ENCODE results near the gene ARMC9. TPM values are rescaled to one million over a fixed set of nuclear protein-coding genes. Genes with fewer than 3 reads are reported as not detected.
A peak's percentile ranks its signal among the peaks of the same experiment; 100 is the strongest.
"Not testable (repeated sequence)": the region's sequence is repeated elsewhere in the genome, so short reads cannot be mapped to it uniquely, and the experiment has no call there.

The ARMC9 gene
- total RNA-seq, 4 donors from 2014 or later, result 2.2 to 6.9 (median 5.3) TPM

- no peak for TF ChIP-seq POLR2A (IDR thresholded peaks at IDR 0.05)
- no peak for TF ChIP-seq CTCF (IDR thresholded peaks at IDR 0.05)
- intact Hi-C loops (cut with DNase I; ENCODE audit: low total_unique reads), result no loop called here
- no peak overlapping the region for H3K4me3 ChIP-seq (ENCODE audit: low read depth, poor library complexity, severe bottlenecking)
- 65 to 72% methylated on average over 11 of the region's 11 CpGs for WGBS, 2 donors
- no peak for DNase-seq (ENCODE audit: low spot score in 2 of 2)
Measured at GRCh38 chr2:231177156-231178025, 21.0 kb upstream of the ARMC9 start.

- DNase-seq (ENCODE audit: low spot score in 2 of 2); H3K4me3 ChIP-seq (ENCODE audit: low read depth, poor library complexity, severe bottlenecking); intact Hi-C loops (cut with DNase I; ENCODE audit: low total_unique reads): not testable (repeated sequence)
- 67 to 86% methylated on average over 5 of the region's 5 CpGs for WGBS, 2 donors
Measured at GRCh38 chr2:231178805-231179204, 19.6 kb upstream of the ARMC9 start.

GRCh38 chr2:231181860-231182512 lies 16.4 kb upstream of the ARMC9 start:
- TF ChIP-seq CTCF (IDR thresholded peaks at IDR 0.05), result no peak
- no peak for TF ChIP-seq POLR2A (IDR thresholded peaks at IDR 0.05)
- intact Hi-C loops (cut with DNase I; ENCODE audit: low total_unique reads), result no loop called here
- 57 to 61% methylated on average over 12 of the region's 12 CpGs for WGBS, 2 donors
- DNase-seq (ENCODE audit: low spot score in 2 of 2), result peak; percentile 67 to 94
- H3K4me3 ChIP-seq (ENCODE audit: low read depth, poor library complexity, severe bottlenecking), result no peak overlapping the region

GRCh38 chr2:231182513-231182899 lies 15.9 kb upstream of the ARMC9 start:
- TF ChIP-seq POLR2A (IDR thresholded peaks at IDR 0.05) (no peak), CTCF (IDR thresholded peaks at IDR 0.05) (no peak)
- DNase-seq (ENCODE audit: low spot score in 2 of 2), result peak in 1 of 2 donors; percentile 58
- intact Hi-C loops (cut with DNase I; ENCODE audit: low total_unique reads), result no loop called here
- WGBS, 2 donors, result 62 to 73% methylated on average over 8 of the region's 8 CpGs
- H3K4me3 ChIP-seq (ENCODE audit: low read depth, poor library complexity, severe bottlenecking), result no peak overlapping the region

- intact Hi-C loops (cut with DNase I; ENCODE audit: low total_unique reads), result no loop called here
- no peak overlapping the region for H3K4me3 ChIP-seq (ENCODE audit: low read depth, poor library complexity, severe bottlenecking)
- 92 to 95% methylated on average over 8 of the region's 8 CpGs for WGBS, 2 donors
- TF ChIP-seq POLR2A (IDR thresholded peaks at IDR 0.05) (no peak), CTCF (IDR thresholded peaks at IDR 0.05) (no peak)
- DNase-seq (ENCODE audit: low spot score in 2 of 2), result peak in 1 of 2 donors; percentile 75
Measured at GRCh38 chr2:231183851-231184250, 14.6 kb upstream of the ARMC9 start.

GRCh38 chr2:231184319-231184718 lies 14.1 kb upstream of the ARMC9 start:
- no peak for DNase-seq (ENCODE audit: low spot score in 2 of 2)
- intact Hi-C loops (cut with DNase I; ENCODE audit: low total_unique reads), result no loop called here
- no peak overlapping the region for H3K4me3 ChIP-seq (ENCODE audit: low read depth, poor library complexity, severe bottlenecking)
- TF ChIP-seq CTCF (IDR thresholded peaks at IDR 0.05) (no peak), POLR2A (IDR thresholded peaks at IDR 0.05) (no peak)
- 92 to 95% methylated on average over 4 of the region's 4 CpGs for WGBS, 2 donors

Data from lower leg skin (tissue), 4 donors.